SU-DHL-6 (cell line): ENCODE data around the gene TFIP11.

ENCODE experiments used
- CTCF ChIP-seq: fragments of 200-600 bp; sonication (generic); IDR thresholded peaks from one replicate; pipeline ENCODE4 v1.5.1; 2017; ENCODE audit warnings: antibody characterized with exemption, mild to moderate bottlenecking, low read length, moderate library complexity; ENCODE audit not compliant: insufficient read depth, poor library complexity, severe bottlenecking
- EZH2phosphoT487 ChIP-seq: fragments of 200-600 bp; sonication (generic), shearing (Covaris generic); conservative IDR thresholded peaks from 2 replicates; pipeline ENCODE4 v1.6.1; 2018; ENCODE audit warnings: mild to moderate bottlenecking, antibody characterized with exemption, low read length, moderate library complexity, mixed read lengths

- TF ChIP-seq CTCF (no peak), EZH2phosphoT487 (no peak)
Observed at GRCh38 chr22:26556904-26557303, 44.6 kb upstream of the TFIP11 start.
